GM19043 (cell line): ENCODE data around the gene NAA40.
"Not testable (repeated sequence)": the region's sequence is repeated elsewhere in the genome, so short reads cannot be mapped to it uniquely, and the experiment has no call there.

Experiments used
- ATAC-seq: cut with Tn5 transposase; IDR thresholded peaks from one replicate; pipeline ENCODE4 v1.9.1; 2021; ENCODE audit warnings: low read depth; ENCODE audit not compliant: unreplicated experiment

NAA40 gene

GRCh38 chr11:63937713-63938478 lies 906 bp upstream of the NAA40 start:
- no peak for ATAC-seq

GRCh38 chr11:63939397-63939891 lies 642 bp downstream of the NAA40 start:
- no peak for ATAC-seq

- no peak for ATAC-seq
Measured at GRCh38 chr11:63940786-63941185, 2.0 kb downstream of the NAA40 start.

GRCh38 chr11:63941901-63942300 lies 3.1 kb downstream of the NAA40 start:
- ATAC-seq: no peak

GRCh38 chr11:63942803-63943202 lies 4.0 kb downstream of the NAA40 start:
- no peak for ATAC-seq

- no peak for ATAC-seq
Measured at GRCh38 chr11:63944987-63945386, 6.2 kb downstream of the NAA40 start.

- no peak for ATAC-seq
Measured at GRCh38 chr11:63945477-63946163, 6.8 kb downstream of the NAA40 start.

GRCh38 chr11:63951779-63952536 lies 13.2 kb downstream of the NAA40 start:
- ATAC-seq: peak; percentile 45

GRCh38 chr11:63952570-63952969 lies 13.8 kb downstream of the NAA40 start:
- ATAC-seq: no peak

- no peak for ATAC-seq
Measured at GRCh38 chr11:63958008-63958407, 19.2 kb downstream of the NAA40 start.

- no peak for ATAC-seq
Measured at GRCh38 chr11:63961608-63962412, 23.0 kb downstream of the NAA40 start.

- not testable (repeated sequence) for ATAC-seq
Measured at GRCh38 chr11:63963895-63964294, 25.1 kb downstream of the NAA40 start.

- no peak for ATAC-seq
Measured at GRCh38 chr11:63966444-63966843, 27.6 kb downstream of the NAA40 start.

- no peak for ATAC-seq
Measured at GRCh38 chr11:63969461-63969860, 30.7 kb downstream of the NAA40 start.

GRCh38 chr11:63970902-63971301 lies 32.1 kb downstream of the NAA40 start:
- ATAC-seq: no peak

- not testable (repeated sequence) for ATAC-seq
Measured at GRCh38 chr11:63973912-63974258, 35.1 kb downstream of the NAA40 start.

- peak; percentile 100 for ATAC-seq
Measured at GRCh38 chr11:63974259-63975143, 35.7 kb downstream of the NAA40 start, which contains the start of gene COX8A. TSS of gene COX8A (plus strand) at chr11:63974620. CDS start at chr11:63974681, 61 bp downstream.

GRCh38 chr11:63978551-63979239 lies 39.9 kb downstream of the NAA40 start:
- ATAC-seq: no peak

GRCh38 chr11:63979426-63979825 lies 40.6 kb downstream of the NAA40 start:
- no peak for ATAC-seq
